ENCODE measurements around the gene MAPK14. TPM values are rescaled to one million over a fixed set of nuclear protein-coding genes. Genes with fewer than 3 reads are reported as not detected.

The MAPK14 gene
- total and polyA plus RNA-seq, 10 of the 15 experiments (the other 5 are each of a cell fraction or from before 2014, with no cell fraction given): 12.5 to 59.5 (median 43.0) TPM

- Histone ChIP-seq H4K20me1 (ENCODE audit: control insufficient read depth, insufficient read depth) (no peaks in the 10 kb centered on the region), H3K9ac (ENCODE audit: control insufficient read depth, insufficient read depth, low read length) (no peak overlapping the region), H3K27ac (ENCODE audit: control insufficient read depth, insufficient read depth) (no peak overlapping the region), H3K4me2 (ENCODE audit: control insufficient read depth, insufficient read depth) (no peak overlapping the region), H3K27me3 (replicated peaks in 1 of 2; ENCODE audit: control insufficient read depth in 2 of 2, insufficient read depth in 2 of 2, low read length in 1 of 2) (no peaks in the 10 kb centered on the region), H3K79me2 (ENCODE audit: control insufficient read depth, insufficient read depth, low read length) (no peaks in the 10 kb centered on the region), H3K4me3 (no peak overlapping the region), H3K36me3 (ENCODE audit: control insufficient read depth in 2 of 2, insufficient read depth in 2 of 2, low read length in 1 of 2) (no peaks in the 10 kb centered on the region), H3K4me1 (ENCODE audit: control insufficient read depth, insufficient read depth, low read length) (peaks cover 27% of the 10 kb centered on the region), H2AFZ (ENCODE audit: control insufficient read depth, low read depth, low read length) (no peak overlapping the region), H3K9me3 (replicated peaks; ENCODE audit: control insufficient read depth, insufficient read depth, low read length) (no peaks in the 10 kb centered on the region)
- no peak for FAIRE-seq
- 59% methylated on average over 3 of the region's 3 CpGs for WGBS (ENCODE audit: insufficient coverage, insufficient replicate concordance, low lambda C conversion rate, missing lambda C conversion rate)
- no TSS peak for BruUV-seq (replicated peaks)
- ChIA-PET POLR2A (interaction anchor here (1.3 kb wide), 1 partner anchor 229 kb away, joined by 3 read pairs; no protein-coding TSS in a partner anchor), CTCF (interaction anchor here (2.5 to 4.4 kb wide), 2 partner anchors 7 to 63 kb away, joined by 7 to 25 read pairs; no protein-coding TSS in a partner anchor), SMC1A (ENCODE audit: uncharacterized antibody, unreplicated experiment) (interaction anchor here (4.7 to 5.3 kb wide), 2 partner anchors 66 to 231 kb away, joined by 27 to 37 read pairs; no protein-coding TSS in a partner anchor), RAD21 (ENCODE audit: unreplicated experiment) (interaction anchor here (1.5 kb wide), 1 partner anchor 8 kb away, joined by 3 read pairs; no protein-coding TSS in a partner anchor)
- ATAC-seq: no peak
- in situ Hi-C loops (cut with MboI): no loop called here
- no peak for DNase-seq (ENCODE audit: low read depth, low spot score)
- TF ChIP-seq MEF2B (IDR thresholded peaks at IDR 0.05; ENCODE audit: partially characterized antibody, poor library complexity, severe bottlenecking): no peak
- no peak for TF ChIP-seq GATAD2B (conservative IDR thresholded peaks at IDR 0.05; ENCODE audit: low read depth)
- no peak for TF ChIP-seq RCOR1 (conservative IDR thresholded peaks at IDR 0.05; ENCODE audit: low read depth, low read length)
- no peak for TF ChIP-seq TCF3 (IDR thresholded peaks at IDR 0.05; ENCODE audit: borderline replicate concordance, insufficient read depth, low read depth, low read length)
- no peak for TF ChIP-seq PKNOX1 (IDR thresholded peaks at IDR 0.05)
- TF ChIP-seq ATF7 (IDR thresholded peaks at IDR 0.05; ENCODE audit: low read depth): no peak
- TF ChIP-seq ZNF622 (IDR thresholded peaks at IDR 0.05): no peak
- no peak for TF ChIP-seq DPF2 (IDR thresholded peaks at IDR 0.05)
- no peak for TF ChIP-seq ESRRA (IDR thresholded peaks at IDR 0.05; ENCODE audit: low read length)
- no peak for TF ChIP-seq NR2F1 (conservative IDR thresholded peaks at IDR 0.05)
- no peak for TF ChIP-seq REST (IDR thresholded peaks at IDR 0.05; ENCODE audit: low read depth, low read length)
- no peak for TF ChIP-seq TCF12 (IDR thresholded peaks at IDR 0.05; ENCODE audit: low read depth, low read length)
- TF ChIP-seq MAX (IDR thresholded peaks at IDR 0.05; ENCODE audit: low read depth, low read length): no peak
- TF ChIP-seq IRF3 (IDR thresholded peaks at IDR 0.05): no peak
- no peak for TF ChIP-seq BRCA1 (IDR thresholded peaks at IDR 0.05; ENCODE audit: low read depth, low read length)
- TF ChIP-seq STAT3 (IDR thresholded peaks at IDR 0.05; ENCODE audit: low read depth, low read length): no peak
- no peak for TF ChIP-seq PAX5 (IDR thresholded peaks at IDR 0.05; ENCODE audit: borderline replicate concordance, low read depth, low read length)
- no peak for TF ChIP-seq ZNF207 (IDR thresholded peaks at IDR 0.05; ENCODE audit: borderline replicate concordance)
- no peak for TF ChIP-seq MLLT1 (IDR thresholded peaks at IDR 0.05)
- intact Hi-C loops (cut with micrococcal nuclease; ENCODE audit: unreplicated experiment): loop anchor here (10.0 kb wide), 1 partner anchor 176 kb away; no protein-coding TSS in a partner anchor
Observed at GRCh38 chr6:36128793-36129192, 101.2 kb downstream of the MAPK14 start.
